Mammary epithelial cell (primary cell): ENCODE results near the gene RPTOR.

Experiments used
- EZH2 ChIP-seq: IDR thresholded peaks from 2 replicates; pipeline ENCODE4 v1.6.1; 2012; ENCODE audit warnings: low read length, inconsistent platforms, borderline replicate concordance
- TF ChIP-seq, protein P1 (sequence below), 2 donors: IDR thresholded peaks in 1 of 2; conservative IDR thresholded peaks in 1 of 2; 2 replicates each; pipeline ENCODE4 v1.5.1; 2011 to 2012; ENCODE audit warnings: inconsistent platforms in 2 of 2, low read length in 2 of 2, mild to moderate bottlenecking in 2 of 2, control low read depth in 1 of 2, low read depth in 1 of 2; ENCODE audit not compliant: insufficient read depth in 1 of 2; ENCODE audit errors: extremely low read depth in 1 of 2

DNA sequence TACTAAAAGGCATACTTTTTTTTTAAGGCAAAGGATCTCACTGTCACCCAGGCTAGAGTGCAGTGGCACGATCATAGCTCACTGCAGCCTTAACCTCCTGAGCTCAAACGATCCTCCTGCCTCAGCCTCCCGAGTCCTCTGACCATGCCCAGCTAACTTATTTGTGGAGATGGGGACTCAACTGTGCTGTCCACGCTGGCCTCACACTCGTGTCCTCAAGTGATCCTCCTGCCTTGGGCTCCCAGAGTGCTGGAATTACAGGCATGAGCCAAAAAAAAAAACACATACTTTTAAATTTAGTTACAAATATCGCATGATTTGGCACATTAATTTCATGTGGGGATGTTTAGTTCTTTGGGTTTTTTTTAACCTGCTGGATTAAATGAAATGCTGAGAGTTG is 239.3 kb downstream of the RPTOR start:
- no peak for TF ChIP-seq EZH2
- TF ChIP-seq, protein P1, sequence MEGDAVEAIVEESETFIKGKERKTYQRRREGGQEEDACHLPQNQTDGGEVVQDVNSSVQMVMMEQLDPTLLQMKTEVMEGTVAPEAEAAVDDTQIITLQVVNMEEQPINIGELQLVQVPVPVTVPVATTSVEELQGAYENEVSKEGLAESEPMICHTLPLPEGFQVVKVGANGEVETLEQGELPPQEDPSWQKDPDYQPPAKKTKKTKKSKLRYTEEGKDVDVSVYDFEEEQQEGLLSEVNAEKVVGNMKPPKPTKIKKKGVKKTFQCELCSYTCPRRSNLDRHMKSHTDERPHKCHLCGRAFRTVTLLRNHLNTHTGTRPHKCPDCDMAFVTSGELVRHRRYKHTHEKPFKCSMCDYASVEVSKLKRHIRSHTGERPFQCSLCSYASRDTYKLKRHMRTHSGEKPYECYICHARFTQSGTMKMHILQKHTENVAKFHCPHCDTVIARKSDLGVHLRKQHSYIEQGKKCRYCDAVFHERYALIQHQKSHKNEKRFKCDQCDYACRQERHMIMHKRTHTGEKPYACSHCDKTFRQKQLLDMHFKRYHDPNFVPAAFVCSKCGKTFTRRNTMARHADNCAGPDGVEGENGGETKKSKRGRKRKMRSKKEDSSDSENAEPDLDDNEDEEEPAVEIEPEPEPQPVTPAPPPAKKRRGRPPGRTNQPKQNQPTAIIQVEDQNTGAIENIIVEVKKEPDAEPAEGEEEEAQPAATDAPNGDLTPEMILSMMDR (conservative IDR thresholded peaks at IDR 0.05 in 1 of 2, IDR thresholded peaks at IDR 0.05 in 1 of 2; ENCODE audit: extremely low read depth in 1 of 2, insufficient read depth in 1 of 2, low read depth in 1 of 2, low read length in 2 of 2) = no peak
